WTC11 (cell line): Measurements from ENCODE around the gene C5orf47. TPM values are rescaled to one million over a fixed set of nuclear protein-coding genes. Genes with fewer than 3 reads are reported as not detected.

Experiments used
- ATAC-seq: fragments of 200-7000 bp; cut with Tn5 transposase; 2 replicates; pipeline ENCODE4 v1.10.0; 2021; ENCODE audit warnings: mild to moderate bottlenecking, moderate library complexity
- CTCF ChIA-PET: fragments of 300-600 bp; sonication (Branson Sonifier 250); formaldehyde crosslinking; loops from one replicate; lab custom pipeline; 2021; ENCODE audit warnings: antibody characterized with exemption; lab: Charles Lee
- POLR2A ChIA-PET: fragments of 350-600 bp; sonication (Branson Sonifier 250); formaldehyde crosslinking; loops from one replicate; lab custom pipeline; 2021; ENCODE audit warnings: antibody characterized with exemption; lab: Charles Lee
- DNase-seq: peaks from one replicate; pipeline ENCODE4 v3.0.0; 2021; ENCODE audit warnings: low spot score
- H3K27ac Mint-ChIP-seq: 2 replicates; pipeline ENCODE4 v1.8.0; 2021; ENCODE audit warnings: mixed read lengths
- H3K27me3 Mint-ChIP-seq: 2 replicates; pipeline ENCODE4 v1.8.0; 2021; ENCODE audit warnings: low read depth, mild to moderate bottlenecking, moderate library complexity, mixed read lengths
- H3K36me3 Mint-ChIP-seq: 2 replicates; pipeline ENCODE4 v1.8.0; 2021; ENCODE audit warnings: mixed read lengths
- H3K4me1 Mint-ChIP-seq: 2 replicates; pipeline ENCODE4 v1.8.0; 2022; ENCODE audit warnings: mixed read lengths
- H3K4me3 Mint-ChIP-seq: 2 replicates; pipeline ENCODE4 v1.8.0; 2021; ENCODE audit warnings: mild to moderate bottlenecking, moderate library complexity, mixed read lengths
- H3K9me3 Mint-ChIP-seq: 2 replicates; pipeline ENCODE4 v1.8.0; 2021; ENCODE audit warnings: mixed read lengths
- CREB1 ChIP-seq: sonication (generic); formaldehyde crosslinking; IDR thresholded peaks from 2 replicates; pipeline ENCODE4 v1.8.0; 2023; ENCODE audit warnings: mild to moderate bottlenecking, missing genetic modification reagents
- CREM ChIP-seq: sonication (generic); formaldehyde crosslinking; IDR thresholded peaks from 2 replicates; pipeline ENCODE4 v1.8.1; 2022; ENCODE audit warnings: mild to moderate bottlenecking, missing genetic modification reagents, moderate library complexity
- ELF4 ChIP-seq: sonication (generic); formaldehyde crosslinking; IDR thresholded peaks from 2 replicates; pipeline ENCODE4 v1.8.1; 2022; ENCODE audit warnings: low read depth, mild to moderate bottlenecking, moderate library complexity, missing genetic modification reagents
- ESRRA ChIP-seq: sonication (generic); formaldehyde crosslinking; IDR thresholded peaks from 2 replicates; pipeline ENCODE4 v1.8.1; 2022; ENCODE audit warnings: mild to moderate bottlenecking, missing genetic modification reagents, borderline replicate concordance
- FOXP1 ChIP-seq: sonication (generic); formaldehyde crosslinking; IDR thresholded peaks from 2 replicates; pipeline ENCODE4 v1.8.0; 2022; ENCODE audit warnings: missing genetic modification reagents, mild to moderate bottlenecking, moderate library complexity, borderline replicate concordance
- GABPB1 ChIP-seq: sonication (generic); formaldehyde crosslinking; IDR thresholded peaks from 2 replicates; pipeline ENCODE4 v1.8.1; 2023; ENCODE audit warnings: mild to moderate bottlenecking, missing genetic modification reagents
- HMGXB4 ChIP-seq: sonication (generic); formaldehyde crosslinking; IDR thresholded peaks from 2 replicates; pipeline ENCODE4 v1.8.1; 2023; ENCODE audit warnings: mild to moderate bottlenecking, moderate library complexity, missing genetic modification reagents
- MLX ChIP-seq: sonication (generic); formaldehyde crosslinking; IDR thresholded peaks from 2 replicates; pipeline ENCODE4 v1.8.1; 2023; ENCODE audit warnings: mild to moderate bottlenecking, missing genetic modification reagents, moderate library complexity
- MXD4 ChIP-seq: fragments of 250-450 bp; sonication (Bioruptor Pico); IDR thresholded peaks from 2 replicates; pipeline ENCODE4 v1.8.0; 2021; ENCODE audit warnings: mild to moderate bottlenecking, moderate library complexity, borderline replicate concordance
- NFATC4 ChIP-seq: fragments of 250-450 bp; sonication (Bioruptor Pico); IDR thresholded peaks from 2 replicates; pipeline ENCODE4 v1.9.0; 2021; ENCODE audit warnings: mild to moderate bottlenecking
- NR2C2 ChIP-seq: sonication (generic); formaldehyde crosslinking; IDR thresholded peaks from 2 replicates; pipeline ENCODE4 v1.8.0; 2022; ENCODE audit warnings: mild to moderate bottlenecking, missing genetic modification reagents
- RELA ChIP-seq: sonication (generic); formaldehyde crosslinking; IDR thresholded peaks from 2 replicates; pipeline ENCODE4 v1.8.1; 2022; ENCODE audit warnings: missing genetic modification reagents, mild to moderate bottlenecking, borderline replicate concordance
- TEAD4 ChIP-seq: sonication (generic); formaldehyde crosslinking; IDR thresholded peaks from 2 replicates; pipeline ENCODE4 v1.8.0; 2022; ENCODE audit warnings: mild to moderate bottlenecking, missing genetic modification reagents
- ZMAT4 ChIP-seq: fragments of 250-450 bp; sonication (Bioruptor Pico); IDR thresholded peaks from 2 replicates; pipeline ENCODE4 v1.9.0; 2021; ENCODE audit warnings: mild to moderate bottlenecking
- ZNF138 ChIP-seq: sonication (generic); formaldehyde crosslinking; conservative IDR thresholded peaks from 2 replicates; pipeline ENCODE4 v1.8.1; 2022; ENCODE audit warnings: mild to moderate bottlenecking, moderate library complexity, missing genetic modification reagents
- ZNF423 ChIP-seq: fragments of 250-450 bp; sonication (Bioruptor Pico); IDR thresholded peaks from 2 replicates; pipeline ENCODE4 v2.1.2; 2022; ENCODE audit warnings: mild to moderate bottlenecking, moderate library complexity
- ZNF671 ChIP-seq: fragments of 250-450 bp; sonication (Bioruptor Pico); IDR thresholded peaks from 2 replicates; pipeline ENCODE4 v1.8.0; 2021; ENCODE audit warnings: mild to moderate bottlenecking
- total RNA-seq: library from RNA; stranded (reverse); gene quantifications from 3 replicates; pipeline ENCODE4 v1.2.3, GENCODE V29; 2021
- TF ChIP-seq, protein P1 (sequence below): sonication (generic); formaldehyde crosslinking; conservative IDR thresholded peaks from 2 replicates; pipeline ENCODE4 v1.8.1; 2023; ENCODE audit warnings: mild to moderate bottlenecking, low read depth, missing genetic modification reagents, moderate library complexity
- TF ChIP-seq, protein P2 (sequence below): sonication (generic); formaldehyde crosslinking; IDR thresholded peaks from 2 replicates; pipeline ENCODE4 v1.8.0; 2023; ENCODE audit warnings: missing genetic modification reagents
- TF ChIP-seq, protein P3 (sequence below): sonication (generic); formaldehyde crosslinking; IDR thresholded peaks from 2 replicates; pipeline ENCODE4 v1.8.0; 2023; ENCODE audit warnings: mild to moderate bottlenecking, missing genetic modification reagents

The C5orf47 gene
- total RNA-seq, 1 experiment from 2014 or later: 0.09 TPM

DNA sequence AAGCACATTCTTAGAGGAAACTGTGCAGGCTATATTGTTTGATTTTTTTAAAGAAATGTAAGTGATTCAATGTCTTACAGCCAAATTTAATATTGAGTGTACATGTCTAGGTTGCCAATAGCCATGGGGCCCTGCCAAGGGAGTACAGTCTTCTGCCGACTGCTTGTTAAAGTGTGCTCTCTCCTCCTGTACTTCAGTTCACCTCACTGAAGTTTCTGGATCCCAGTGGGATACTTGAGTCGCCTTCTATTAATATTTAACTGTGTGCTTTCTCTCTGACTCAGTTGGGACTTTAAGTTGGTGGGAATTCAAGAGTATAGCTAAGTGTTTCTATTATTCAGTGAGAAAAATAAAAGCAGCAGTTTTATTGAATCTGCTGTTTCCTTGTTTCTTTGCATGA, 44.5 kb upstream of the C5orf47 start:
- H3K27ac Mint-ChIP-seq: peak overlapping the region; percentile 74
- no peaks in the 10 kb centered on the region for H3K27me3 Mint-ChIP-seq
- CTCF ChIA-PET: interaction anchor here (2.3 to 6.3 kb wide), 2 partner anchors 19 to 29 kb away, joined by 6 to 35 read pairs; no protein-coding TSS in a partner anchor
- no peaks in the 10 kb centered on the region; the same call in 1 of the 2 replicates for H3K36me3 Mint-ChIP-seq
- no peak overlapping the region for H3K4me3 Mint-ChIP-seq
- no peak for TF ChIP-seq ZNF423 (CRISPR knock-in tag)
- no peak for DNase-seq
- ATAC-seq: no peak
- POLR2A ChIA-PET: interaction anchor here (0.5 to 0.7 kb wide), 2 partner anchors 13 to 1109 kb away, joined by 3 to 4 read pairs; no protein-coding TSS in a partner anchor
- H3K4me1 Mint-ChIP-seq: peaks cover 50% of the 10 kb centered on the region
- H3K9me3 Mint-ChIP-seq: no peaks in the 10 kb centered on the region

DNA sequence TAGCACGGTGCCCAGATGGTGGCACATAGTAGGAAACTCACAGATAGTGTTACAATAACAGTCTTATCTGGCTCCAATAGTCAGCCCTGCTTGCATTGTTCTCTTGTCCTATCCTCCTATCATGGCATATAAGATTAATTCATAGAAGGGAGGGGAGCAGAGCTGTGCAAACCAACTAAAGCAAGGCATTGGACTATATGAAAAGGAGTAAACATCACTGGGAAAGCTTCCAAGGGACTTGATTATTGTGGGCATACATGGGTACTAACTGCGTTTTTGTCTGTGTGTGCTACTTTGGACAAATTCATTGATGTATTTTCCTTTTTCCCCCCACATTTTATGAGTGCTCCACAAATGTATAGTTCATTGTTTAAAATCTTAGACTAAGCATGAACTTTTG, 43.8 kb upstream of the C5orf47 start:
- TF ChIP-seq FOXP1 (no peak), CREB1 (no peak), NFATC4 (CRISPR knock-in tag) (no peak), ZNF138 (CRISPR knock-in tag) (no peak), ELF4 (no peak), ZMAT4 (CRISPR knock-in tag) (no peak), MLX (CRISPR knock-in tag) (no peak), MXD4 (CRISPR knock-in tag) (no peak), NR2C2 (CRISPR knock-in tag) (no peak), ZNF671 (CRISPR knock-in tag) (no peak), GABPB1 (CRISPR knock-in tag) (no peak), RELA (CRISPR knock-in tag) (no peak), ESRRA (CRISPR knock-in tag) (no peak), TEAD4 (CRISPR knock-in tag) (no peak), HMGXB4 (CRISPR knock-in tag) (no peak), CREM (CRISPR knock-in tag) (no peak), ZNF423 (CRISPR knock-in tag) (no peak)
- TF ChIP-seq, protein P1, sequence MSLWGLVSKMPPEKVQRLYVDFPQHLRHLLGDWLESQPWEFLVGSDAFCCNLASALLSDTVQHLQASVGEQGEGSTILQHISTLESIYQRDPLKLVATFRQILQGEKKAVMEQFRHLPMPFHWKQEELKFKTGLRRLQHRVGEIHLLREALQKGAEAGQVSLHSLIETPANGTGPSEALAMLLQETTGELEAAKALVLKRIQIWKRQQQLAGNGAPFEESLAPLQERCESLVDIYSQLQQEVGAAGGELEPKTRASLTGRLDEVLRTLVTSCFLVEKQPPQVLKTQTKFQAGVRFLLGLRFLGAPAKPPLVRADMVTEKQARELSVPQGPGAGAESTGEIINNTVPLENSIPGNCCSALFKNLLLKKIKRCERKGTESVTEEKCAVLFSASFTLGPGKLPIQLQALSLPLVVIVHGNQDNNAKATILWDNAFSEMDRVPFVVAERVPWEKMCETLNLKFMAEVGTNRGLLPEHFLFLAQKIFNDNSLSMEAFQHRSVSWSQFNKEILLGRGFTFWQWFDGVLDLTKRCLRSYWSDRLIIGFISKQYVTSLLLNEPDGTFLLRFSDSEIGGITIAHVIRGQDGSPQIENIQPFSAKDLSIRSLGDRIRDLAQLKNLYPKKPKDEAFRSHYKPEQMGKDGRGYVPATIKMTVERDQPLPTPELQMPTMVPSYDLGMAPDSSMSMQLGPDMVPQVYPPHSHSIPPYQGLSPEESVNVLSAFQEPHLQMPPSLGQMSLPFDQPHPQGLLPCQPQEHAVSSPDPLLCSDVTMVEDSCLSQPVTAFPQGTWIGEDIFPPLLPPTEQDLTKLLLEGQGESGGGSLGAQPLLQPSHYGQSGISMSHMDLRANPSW (CRISPR knock-in tag): no peak
- TF ChIP-seq, protein P2, sequence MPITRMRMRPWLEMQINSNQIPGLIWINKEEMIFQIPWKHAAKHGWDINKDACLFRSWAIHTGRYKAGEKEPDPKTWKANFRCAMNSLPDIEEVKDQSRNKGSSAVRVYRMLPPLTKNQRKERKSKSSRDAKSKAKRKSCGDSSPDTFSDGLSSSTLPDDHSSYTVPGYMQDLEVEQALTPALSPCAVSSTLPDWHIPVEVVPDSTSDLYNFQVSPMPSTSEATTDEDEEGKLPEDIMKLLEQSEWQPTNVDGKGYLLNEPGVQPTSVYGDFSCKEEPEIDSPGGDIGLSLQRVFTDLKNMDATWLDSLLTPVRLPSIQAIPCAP (CRISPR knock-in tag): no peak
- TF ChIP-seq, protein P3, sequence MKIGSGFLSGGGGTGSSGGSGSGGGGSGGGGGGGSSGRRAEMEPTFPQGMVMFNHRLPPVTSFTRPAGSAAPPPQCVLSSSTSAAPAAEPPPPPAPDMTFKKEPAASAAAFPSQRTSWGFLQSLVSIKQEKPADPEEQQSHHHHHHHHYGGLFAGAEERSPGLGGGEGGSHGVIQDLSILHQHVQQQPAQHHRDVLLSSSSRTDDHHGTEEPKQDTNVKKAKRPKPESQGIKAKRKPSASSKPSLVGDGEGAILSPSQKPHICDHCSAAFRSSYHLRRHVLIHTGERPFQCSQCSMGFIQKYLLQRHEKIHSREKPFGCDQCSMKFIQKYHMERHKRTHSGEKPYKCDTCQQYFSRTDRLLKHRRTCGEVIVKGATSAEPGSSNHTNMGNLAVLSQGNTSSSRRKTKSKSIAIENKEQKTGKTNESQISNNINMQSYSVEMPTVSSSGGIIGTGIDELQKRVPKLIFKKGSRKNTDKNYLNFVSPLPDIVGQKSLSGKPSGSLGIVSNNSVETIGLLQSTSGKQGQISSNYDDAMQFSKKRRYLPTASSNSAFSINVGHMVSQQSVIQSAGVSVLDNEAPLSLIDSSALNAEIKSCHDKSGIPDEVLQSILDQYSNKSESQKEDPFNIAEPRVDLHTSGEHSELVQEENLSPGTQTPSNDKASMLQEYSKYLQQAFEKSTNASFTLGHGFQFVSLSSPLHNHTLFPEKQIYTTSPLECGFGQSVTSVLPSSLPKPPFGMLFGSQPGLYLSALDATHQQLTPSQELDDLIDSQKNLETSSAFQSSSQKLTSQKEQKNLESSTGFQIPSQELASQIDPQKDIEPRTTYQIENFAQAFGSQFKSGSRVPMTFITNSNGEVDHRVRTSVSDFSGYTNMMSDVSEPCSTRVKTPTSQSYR (CRISPR knock-in tag): no peak
- Mint-ChIP-seq H3K4me1 (peaks cover 45% of the 10 kb centered on the region), H3K9me3 (no peaks in the 10 kb centered on the region), H3K27me3 (no peaks in the 10 kb centered on the region), H3K27ac (no peak overlapping the region), H3K36me3 (peaks cover 4% of the 10 kb centered on the region), H3K4me3 (no peak overlapping the region)
- ATAC-seq: no peak
- CTCF ChIA-PET: interaction anchor here (6.3 kb wide), 1 partner anchor 20 kb away, joined by 35 read pairs; no protein-coding TSS in a partner anchor
- POLR2A ChIA-PET: interaction anchor here (0.5 kb wide), 1 partner anchor 13 kb away, joined by 3 read pairs; no protein-coding TSS in a partner anchor
- DNase-seq: no peak
